Activated CD8-positive, alpha-beta T cell treated with anti-CD3 and anti-CD28 coated beads for 36 hours (primary cell): ENCODE measurements around the gene DMAP1. TPM values are rescaled to one million over a fixed set of nuclear protein-coding genes. Genes with fewer than 3 reads are reported as not detected.
A peak's percentile ranks its signal among the peaks of the same experiment; 100 is the strongest.

Experiments
- ATAC-seq: fragments of 200-7000 bp; cut with Tn5 transposase; one replicate; pipeline ENCODE4 v1.10.0; 2021; ENCODE audit warnings: mild to moderate bottlenecking, moderate library complexity
- CTCF ChIA-PET: fragments of 350-600 bp; sonication (Branson Sonifier 250); formaldehyde crosslinking; loops from one replicate; lab custom pipeline; 2021; ENCODE audit warnings: antibody characterized with exemption; lab: Charles Lee
- POLR2A ChIA-PET: fragments of 350-600 bp; sonication (Branson Sonifier 250); formaldehyde crosslinking; loops from one replicate; lab custom pipeline; 2021; ENCODE audit warnings: antibody characterized with exemption; lab: Charles Lee
- DNase-seq: peaks from one replicate; pipeline ENCODE4 v3.0.0-alpha.2; 2020
- H3K27ac Mint-ChIP-seq: one replicate; pipeline ENCODE4 v1.8.0; 2021; ENCODE audit warnings: mild to moderate bottlenecking, mixed read lengths
- H3K27me3 Mint-ChIP-seq: one replicate; pipeline ENCODE4 v1.8.0; 2021; ENCODE audit warnings: mixed read lengths
- H3K36me3 Mint-ChIP-seq: one replicate; pipeline ENCODE4 v1.8.0; 2021; ENCODE audit warnings: low read depth, mixed read lengths
- H3K4me1 Mint-ChIP-seq: one replicate; pipeline ENCODE4 v1.8.0; 2021; ENCODE audit warnings: low read depth, mixed read lengths
- H3K4me3 Mint-ChIP-seq: one replicate; pipeline ENCODE4 v1.8.0; 2021; ENCODE audit warnings: mild to moderate bottlenecking, moderate library complexity, mixed read lengths
- H3K9me3 Mint-ChIP-seq: one replicate; pipeline ENCODE4 v1.8.0; 2021; ENCODE audit warnings: mixed read lengths
- intact Hi-C: fragments of 100-400 bp; cut with micrococcal nuclease; formaldehyde crosslinking; loops from one replicate; pipeline ENCODE4 v1.10.0; 2022
- total RNA-seq, 2 experiments: library from RNA; stranded (reverse); gene quantifications; one replicate each; pipeline ENCODE4 v1.2.3, GENCODE V29; 2021
- TF ChIP-seq, protein P1 (sequence below): fragments of 200-600 bp; IDR thresholded peaks from one replicate; pipeline ENCODE4 v1.8.0; 2022; ENCODE audit warnings: antibody characterized with exemption, mild to moderate bottlenecking

Gene DMAP1
- total RNA-seq, 2 experiments from 2014 or later = 26.5 to 29.6 TPM

DNA sequence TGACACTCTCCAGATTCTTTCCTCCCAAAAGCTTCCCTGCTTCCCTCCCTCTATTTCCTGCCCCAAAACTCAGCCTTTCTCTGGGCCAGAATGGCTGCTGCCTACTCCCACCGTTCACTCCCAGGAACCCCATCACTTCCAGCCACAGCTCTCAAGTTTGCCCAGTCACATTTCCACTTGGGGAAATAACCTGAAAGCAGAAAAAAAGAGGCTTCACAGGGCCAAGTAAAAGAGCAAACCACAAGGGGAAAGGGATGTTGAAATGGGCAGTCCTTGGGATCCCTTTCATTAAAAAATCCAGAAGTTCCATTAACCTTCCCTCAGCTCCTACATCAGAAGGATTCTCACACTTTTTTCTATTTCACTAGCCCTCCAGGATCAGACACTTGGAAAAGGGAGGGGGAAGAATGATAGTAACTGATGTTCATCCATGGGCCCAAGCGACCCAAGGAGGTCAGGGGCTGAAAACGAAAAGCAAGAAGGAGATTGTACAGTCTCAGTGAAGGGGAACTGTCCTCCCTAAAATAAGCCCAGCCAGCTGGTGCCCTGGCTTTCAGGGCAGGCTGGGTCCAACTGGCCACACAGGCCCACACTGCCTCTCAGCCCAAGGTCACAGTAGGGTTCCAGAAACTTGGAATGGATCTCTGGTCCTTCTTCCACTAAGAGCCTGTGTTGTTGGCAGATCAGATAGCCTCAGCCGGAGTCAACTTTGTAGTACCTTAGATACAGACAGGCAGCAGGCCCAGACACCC lies 49.7 kb downstream of the DMAP1 start:
- ATAC-seq (no peak), DNase-seq (no peak)
- Mint-ChIP-seq H3K27ac (no peak overlapping the region), H3K27me3 (no peaks in the 10 kb centered on the region), H3K4me3 (no peak overlapping the region), H3K4me1 (peaks cover 19% of the 10 kb centered on the region), H3K36me3 (no peaks in the 10 kb centered on the region), H3K9me3 (no peaks in the 10 kb centered on the region)
- intact Hi-C loops = no loop called here
- TF ChIP-seq, protein P1, sequence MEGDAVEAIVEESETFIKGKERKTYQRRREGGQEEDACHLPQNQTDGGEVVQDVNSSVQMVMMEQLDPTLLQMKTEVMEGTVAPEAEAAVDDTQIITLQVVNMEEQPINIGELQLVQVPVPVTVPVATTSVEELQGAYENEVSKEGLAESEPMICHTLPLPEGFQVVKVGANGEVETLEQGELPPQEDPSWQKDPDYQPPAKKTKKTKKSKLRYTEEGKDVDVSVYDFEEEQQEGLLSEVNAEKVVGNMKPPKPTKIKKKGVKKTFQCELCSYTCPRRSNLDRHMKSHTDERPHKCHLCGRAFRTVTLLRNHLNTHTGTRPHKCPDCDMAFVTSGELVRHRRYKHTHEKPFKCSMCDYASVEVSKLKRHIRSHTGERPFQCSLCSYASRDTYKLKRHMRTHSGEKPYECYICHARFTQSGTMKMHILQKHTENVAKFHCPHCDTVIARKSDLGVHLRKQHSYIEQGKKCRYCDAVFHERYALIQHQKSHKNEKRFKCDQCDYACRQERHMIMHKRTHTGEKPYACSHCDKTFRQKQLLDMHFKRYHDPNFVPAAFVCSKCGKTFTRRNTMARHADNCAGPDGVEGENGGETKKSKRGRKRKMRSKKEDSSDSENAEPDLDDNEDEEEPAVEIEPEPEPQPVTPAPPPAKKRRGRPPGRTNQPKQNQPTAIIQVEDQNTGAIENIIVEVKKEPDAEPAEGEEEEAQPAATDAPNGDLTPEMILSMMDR = no peak
- ChIA-PET POLR2A (interaction anchor here (1.0 kb wide), 1 partner anchor 10 kb away, joined by 3 read pairs; no protein-coding TSS in a partner anchor), CTCF (no interaction called here)

DNA sequence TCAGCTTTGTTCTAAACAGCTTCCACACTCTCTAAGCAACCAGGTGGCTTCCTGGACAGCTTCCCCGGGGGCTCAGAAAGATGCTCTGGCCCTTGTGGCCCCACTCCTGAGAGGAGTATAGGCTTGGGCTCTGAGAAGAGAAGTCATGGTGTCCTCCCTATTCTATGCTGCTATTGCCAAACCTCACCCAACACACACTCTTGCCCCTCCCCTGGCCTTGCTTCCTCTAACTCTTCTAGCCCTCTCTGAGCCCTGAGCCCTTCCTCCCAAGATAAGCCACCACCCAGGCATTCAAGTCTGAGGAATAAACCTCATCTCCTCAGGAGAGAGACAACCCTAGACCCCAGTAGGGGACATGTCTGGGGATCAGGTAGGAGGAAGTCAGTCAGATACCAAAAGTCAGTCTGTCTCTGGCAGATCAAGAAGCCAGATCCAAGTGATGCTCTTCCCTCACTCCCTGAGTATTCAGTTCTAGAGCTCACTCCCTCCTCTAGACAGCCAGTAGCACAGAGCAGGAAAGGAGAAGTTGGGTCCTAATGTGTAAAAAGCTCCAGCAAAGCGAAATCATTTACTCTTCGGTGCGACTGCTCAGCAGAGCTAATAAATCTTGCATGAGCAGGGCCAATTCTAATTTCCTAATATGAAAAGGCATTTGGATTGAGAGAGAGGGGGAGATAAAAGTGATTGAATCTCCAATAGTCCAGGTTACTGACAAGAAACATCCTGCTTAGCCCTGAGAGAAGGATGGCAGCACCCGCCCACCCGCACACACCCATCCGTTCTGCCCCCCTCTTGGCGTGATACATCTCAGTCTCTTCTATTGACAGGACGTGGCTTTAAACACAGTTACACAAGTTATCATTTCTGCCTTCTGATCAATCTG lies 50.5 kb downstream of the DMAP1 start:
- ChIA-PET POLR2A (interaction anchor here (1.0 kb wide), 1 partner anchor 9 kb away, joined by 3 read pairs; no protein-coding TSS in a partner anchor), CTCF (no interaction called here)
- no peak for ATAC-seq
- Mint-ChIP-seq H3K9me3 (no peaks in the 10 kb centered on the region), H3K27me3 (no peaks in the 10 kb centered on the region), H3K36me3 (no peaks in the 10 kb centered on the region), H3K4me1 (peaks cover 19% of the 10 kb centered on the region), H3K4me3 (no peak overlapping the region), H3K27ac (peak overlapping the region; percentile 26)
- TF ChIP-seq, protein P1 = no peak
- peak; percentile 14 for DNase-seq
- intact Hi-C loops = no loop called here

DNA sequence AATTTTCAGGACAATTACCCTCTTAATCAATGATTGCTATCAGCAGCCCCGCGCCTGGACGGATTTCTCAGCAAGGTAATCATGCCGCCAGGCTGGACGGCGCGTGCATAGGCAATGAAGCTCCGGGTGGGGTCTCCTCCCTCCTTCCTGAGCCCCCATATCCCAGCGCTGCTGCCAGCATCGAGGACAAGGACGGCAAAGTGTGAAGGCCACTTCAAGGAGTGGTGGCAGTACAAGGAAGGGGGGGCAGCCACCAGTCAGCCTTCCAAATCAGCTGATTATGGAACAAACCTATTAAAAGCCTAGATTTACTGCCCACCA lies 51.1 kb downstream of the DMAP1 start:
- Mint-ChIP-seq H3K27ac (no peak overlapping the region), H3K9me3 (no peaks in the 10 kb centered on the region)

DNA sequence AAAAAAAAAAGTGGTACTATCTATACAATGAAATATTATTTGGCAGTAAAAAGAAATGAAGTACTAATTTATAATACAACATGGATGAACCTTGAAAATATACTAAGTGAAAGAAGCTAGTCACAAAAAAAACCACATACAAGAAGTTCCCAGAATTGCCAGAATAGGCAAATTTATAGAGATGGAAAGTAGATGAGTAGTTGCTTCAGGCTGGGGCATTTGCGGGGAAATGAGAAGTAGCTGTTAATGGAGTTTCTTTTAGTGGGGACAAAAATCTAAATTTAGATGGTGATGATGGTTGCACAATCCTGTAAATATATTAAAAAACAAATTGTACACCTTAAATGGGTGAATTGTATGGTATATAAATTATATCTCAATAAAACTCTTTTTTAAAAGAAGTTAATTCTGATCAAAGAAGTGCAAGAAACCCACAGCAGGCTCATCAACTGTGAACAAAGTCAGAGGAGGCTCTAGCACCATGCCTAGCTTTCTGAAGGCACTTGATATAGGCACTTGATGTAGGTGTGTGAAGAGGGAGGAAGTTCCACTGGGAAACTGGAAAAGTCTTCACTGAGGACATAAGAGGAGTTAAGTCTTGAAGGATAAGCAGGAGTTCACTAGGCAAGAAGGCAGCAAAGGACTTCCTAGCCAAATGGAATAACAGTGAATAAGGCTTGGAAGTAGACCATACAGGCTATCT lies 52.5 kb downstream of the DMAP1 start:
- DNase-seq (no peak), ATAC-seq (no peak)
- CTCF ChIA-PET = interaction anchor here (3.4 kb wide), 1 partner anchor 48 kb away, joined by 12 read pairs; no protein-coding TSS in a partner anchor
- H3K27me3 Mint-ChIP-seq = no peaks in the 10 kb centered on the region
- H3K4me3 Mint-ChIP-seq = no peak overlapping the region
- H3K4me1 Mint-ChIP-seq = peaks cover 19% of the 10 kb centered on the region
- H3K36me3 Mint-ChIP-seq = no peaks in the 10 kb centered on the region
- H3K9me3 Mint-ChIP-seq = no peaks in the 10 kb centered on the region
- POLR2A ChIA-PET = interaction anchor here (1.4 kb wide), 1 partner anchor 12 kb away, joined by 4 read pairs; no protein-coding TSS in a partner anchor
- TF ChIP-seq, protein P1 = no peak
- H3K27ac Mint-ChIP-seq = no peak overlapping the region
- intact Hi-C loops = no loop called here

More for the DNA sequence above, 51.1 kb downstream of the DMAP1 start:
- Mint-ChIP-seq H3K4me3 (no peak overlapping the region), H3K36me3 (no peaks in the 10 kb centered on the region), H3K27me3 (no peaks in the 10 kb centered on the region), H3K4me1 (peaks cover 19% of the 10 kb centered on the region)
- POLR2A ChIA-PET = no interaction called here
- DNase-seq (no peak), ATAC-seq (no peak)
- CTCF ChIA-PET = no interaction called here
- intact Hi-C loops = no loop called here
- TF ChIP-seq, protein P1 = no peak
